HCT116 (cell line): ENCODE data around the gene DBP.

ENCODE experiments used
- CEBPB ChIP-seq: IDR thresholded peaks from 2 replicates; pipeline ENCODE4 v1.6.1; 2012; ENCODE audit warnings: low read depth
- CTCF ChIP-seq, 3 experiments: fragments of 200-600 bp in 1 of 3; sonication (generic) in 1 of 3; IDR thresholded peaks in 2 of 3; conservative IDR thresholded peaks in 1 of 3; 2 replicates each; pipeline ENCODE4 v1.5.1; 2012 to 2017; ENCODE audit warnings: low read depth in 2 of 3, low read length in 2 of 3, antibody characterized with exemption in 1 of 3, borderline replicate concordance in 1 of 3, control low read depth in 1 of 3, mild to moderate bottlenecking in 1 of 3, mixed read lengths in 1 of 3, mixed run types in 1 of 3, moderate library complexity in 1 of 3; ENCODE audit not compliant: insufficient read depth in 1 of 3
- EGR1 ChIP-seq: IDR thresholded peaks from 2 replicates; pipeline ENCODE4 v1.6.1; 2012; ENCODE audit warnings: low read depth
- ELF1 ChIP-seq: IDR thresholded peaks from 2 replicates; pipeline ENCODE4 v1.6.1; 2012; ENCODE audit warnings: low read depth, borderline replicate concordance
- POLR2A ChIP-seq: IDR thresholded peaks from 2 replicates; pipeline ENCODE4 v1.7.0; 2011; ENCODE audit warnings: borderline replicate concordance; ENCODE audit not compliant: insufficient read depth, insufficient read length; ENCODE audit errors: extremely low read depth
- POLR2AphosphoS5 ChIP-seq: IDR thresholded peaks from 2 replicates; pipeline ENCODE4 v1.6.1; 2011; ENCODE audit warnings: mild to moderate bottlenecking, low read depth, low read length, moderate library complexity
- RAD21 ChIP-seq: IDR thresholded peaks from 2 replicates; pipeline ENCODE4 v1.6.1; 2012; ENCODE audit warnings: low read depth, mild to moderate bottlenecking
- SIN3A ChIP-seq: IDR thresholded peaks from 2 replicates; pipeline ENCODE4 v1.6.1; 2012; ENCODE audit warnings: low read depth
- ZNF274 ChIP-seq: fragments of 200-500 bp; sonication (Bioruptor generic); IDR thresholded peaks from 2 replicates; pipeline ENCODE4 v1.6.1; 2014; ENCODE audit warnings: mild to moderate bottlenecking, low read depth, low read length, inconsistent platforms

GRCh38 chr19:48646001-48646721 lies 9.0 kb upstream of the DBP start, which contains the start of gene CA11:
- no peak; the same call in 1 of the 2 replicates for TF ChIP-seq POLR2AphosphoS5
- TF ChIP-seq RAD21: peak; percentile 95
- no peak for TF ChIP-seq ELF1
- TF ChIP-seq CTCF (IDR thresholded peaks at IDR 0.05 in 2 of 3, conservative IDR thresholded peaks at IDR 0.05 in 1 of 3; ENCODE audit: borderline replicate concordance in 1 of 3, insufficient read depth in 1 of 3, low read depth in 2 of 3, low read length in 2 of 3): peak in 2 of 3 experiments; percentile 83 to 91; a peak in 5 of 6 replicates
- no peak for TF ChIP-seq ZNF274
- peak; percentile 84 for TF ChIP-seq EGR1
- no peak for TF ChIP-seq SIN3A
- TF ChIP-seq CEBPB: no peak
- TF ChIP-seq POLR2A: no peak
